SK-N-SH treated with all-trans-retinoic acid at 6 μM for 48 hours (cell line): ENCODE measurements around the gene TSHZ2.

Source experiments
- ATAC-seq: fragments of 200-7000 bp; cut with Tn5 transposase; 3 replicates; pipeline ENCODE4 v1.9.1; 2020; ENCODE audit warnings: mild to moderate bottlenecking, moderate library complexity
- ARNTL ChIP-seq: fragments of 450-650 bp; formaldehyde crosslinking; IDR thresholded peaks from 2 replicates; pipeline ENCODE4 v1.5.0; 2020; ENCODE audit warnings: low read depth, mild to moderate bottlenecking, moderate library complexity, borderline replicate concordance
- CREB5 ChIP-seq: fragments of 250-450 bp; sonication (Bioruptor Pico); IDR thresholded peaks from 2 replicates; pipeline ENCODE4 v1.5.1; 2020; ENCODE audit warnings: low read depth, mild to moderate bottlenecking, moderate library complexity
- CSDC2 ChIP-seq: fragments of 250-450 bp; sonication (Bioruptor Pico); IDR thresholded peaks from 2 replicates; pipeline ENCODE4 v1.5.0; 2020; ENCODE audit warnings: mild to moderate bottlenecking, moderate library complexity
- ESRRG ChIP-seq: fragments of 250-450 bp; sonication (Bioruptor Pico); IDR thresholded peaks from 2 replicates; pipeline ENCODE4 v1.6.1; 2021; ENCODE audit warnings: mild to moderate bottlenecking
- GLIS3 ChIP-seq: fragments of 250-450 bp; sonication (Bioruptor Pico); IDR thresholded peaks from 2 replicates; pipeline ENCODE4 v1.5.0; 2020; ENCODE audit warnings: mild to moderate bottlenecking, moderate library complexity
- OSR1 ChIP-seq: fragments of 250-450 bp; sonication (Bioruptor Pico); IDR thresholded peaks from 2 replicates; pipeline ENCODE4 v1.8.0; 2022; ENCODE audit warnings: moderate library complexity, mild to moderate bottlenecking, inconsistent platforms
- PATZ1 ChIP-seq: fragments of 250-450 bp; sonication (Bioruptor Pico); IDR thresholded peaks from 2 replicates; pipeline ENCODE4 v1.8.0; 2020; ENCODE audit warnings: mild to moderate bottlenecking, moderate library complexity, borderline replicate concordance
- POU6F1 ChIP-seq: fragments of 250-450 bp; sonication (Bioruptor Pico); IDR thresholded peaks from 2 replicates; pipeline ENCODE4 v1.8.0; 2021; ENCODE audit warnings: low read depth, mild to moderate bottlenecking, moderate library complexity, borderline replicate concordance
- PPARA ChIP-seq: fragments of 250-450 bp; sonication (Bioruptor Pico); IDR thresholded peaks from 2 replicates; pipeline ENCODE4 v1.5.0; 2020; ENCODE audit warnings: mild to moderate bottlenecking, borderline replicate concordance
- RARB ChIP-seq: fragments of 250-450 bp; sonication (Bioruptor Pico); IDR thresholded peaks from 2 replicates; pipeline ENCODE4 v1.8.0; 2021; ENCODE audit warnings: mild to moderate bottlenecking, moderate library complexity
- SNAI2 ChIP-seq: fragments of 250-450 bp; sonication (Bioruptor Pico); IDR thresholded peaks from 2 replicates; pipeline ENCODE4 v1.5.0; 2020; ENCODE audit warnings: mild to moderate bottlenecking, moderate library complexity
- TCF4 ChIP-seq: fragments of 250-450 bp; sonication (Bioruptor Pico); IDR thresholded peaks from 2 replicates; pipeline ENCODE4 v1.8.0; 2021; ENCODE audit warnings: mild to moderate bottlenecking, moderate library complexity, borderline replicate concordance
- TOX ChIP-seq: fragments of 250-450 bp; sonication (Bioruptor Pico); IDR thresholded peaks from 2 replicates; pipeline ENCODE4 v1.8.0; 2021; ENCODE audit warnings: mild to moderate bottlenecking, moderate library complexity, borderline replicate concordance
- TSHZ2 ChIP-seq: fragments of 250-450 bp; sonication (Bioruptor Pico); IDR thresholded peaks from 2 replicates; pipeline ENCODE4 v1.5.0; 2020; ENCODE audit warnings: mild to moderate bottlenecking, moderate library complexity
- ZC3H10 ChIP-seq: fragments of 250-450 bp; sonication (Bioruptor Pico); IDR thresholded peaks from 2 replicates; pipeline ENCODE4 v1.5.1; 2021; ENCODE audit warnings: mild to moderate bottlenecking, moderate library complexity
- ZFP30 ChIP-seq: fragments of 450-650 bp; formaldehyde crosslinking; IDR thresholded peaks from 2 replicates; pipeline ENCODE4 v1.5.0; 2022; ENCODE audit warnings: mild to moderate bottlenecking, moderate library complexity
- ZNF565 ChIP-seq: fragments of 450-650 bp; formaldehyde crosslinking; conservative IDR thresholded peaks from 2 replicates; pipeline ENCODE4 v1.5.0; 2020; ENCODE audit warnings: low read depth, mild to moderate bottlenecking, moderate library complexity
- ZNF70 ChIP-seq: fragments of 450-650 bp; formaldehyde crosslinking; IDR thresholded peaks from 2 replicates; pipeline ENCODE4 v1.5.0; 2020; ENCODE audit warnings: mild to moderate bottlenecking, moderate library complexity
- ZNF8 ChIP-seq: fragments of 450-650 bp; formaldehyde crosslinking; IDR thresholded peaks from 2 replicates; pipeline ENCODE4 v1.5.0; 2020; ENCODE audit warnings: mild to moderate bottlenecking, moderate library complexity
- TF ChIP-seq, protein P1 (sequence below): fragments of 250-450 bp; sonication (Bioruptor Pico); IDR thresholded peaks from 2 replicates; pipeline ENCODE4 v1.5.1; 2021; ENCODE audit warnings: mild to moderate bottlenecking, moderate library complexity

Gene TSHZ2

DNA sequence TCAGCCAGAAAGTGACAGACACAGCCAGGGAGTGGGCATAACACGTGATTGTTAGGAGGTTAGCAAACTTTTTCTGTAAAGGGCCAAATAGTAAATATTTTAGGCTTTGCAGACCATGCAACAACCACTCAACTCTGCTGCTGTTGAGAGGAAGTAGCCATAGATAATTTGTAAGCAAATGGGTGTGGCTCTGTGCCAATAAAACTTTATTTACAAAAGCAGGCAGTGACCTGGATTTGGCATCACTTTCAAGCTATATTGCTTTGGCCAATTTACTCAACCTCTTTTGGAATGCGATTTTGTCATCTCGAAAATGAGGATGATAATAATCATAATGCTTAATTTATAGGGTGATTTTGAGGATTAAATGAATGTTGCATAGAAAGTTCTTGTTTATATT is 152.6 kb downstream of the TSHZ2 start:
- TF ChIP-seq RARB, result no peak
- TF ChIP-seq SNAI2 (CRISPR knock-in tag), result no peak
- no peak for TF ChIP-seq ZNF8 (CRISPR knock-in tag)
- TF ChIP-seq ZNF70, result no peak
- TF ChIP-seq ZC3H10 (CRISPR knock-in tag), result no peak
- TF ChIP-seq CSDC2 (CRISPR knock-in tag), result no peak
- no peak for TF ChIP-seq PPARA (CRISPR knock-in tag)
- no peak for TF ChIP-seq TSHZ2 (CRISPR knock-in tag)
- no peak for TF ChIP-seq PATZ1
- TF ChIP-seq CREB5 (CRISPR knock-in tag), result no peak
- no peak for TF ChIP-seq TCF4

GRCh38 chr20:53126185-53126584 is 154.0 kb downstream of the TSHZ2 start:
- ATAC-seq, result no peak

More for the DNA sequence above, 152.6 kb downstream of the TSHZ2 start:
- no peak for ATAC-seq

DNA sequence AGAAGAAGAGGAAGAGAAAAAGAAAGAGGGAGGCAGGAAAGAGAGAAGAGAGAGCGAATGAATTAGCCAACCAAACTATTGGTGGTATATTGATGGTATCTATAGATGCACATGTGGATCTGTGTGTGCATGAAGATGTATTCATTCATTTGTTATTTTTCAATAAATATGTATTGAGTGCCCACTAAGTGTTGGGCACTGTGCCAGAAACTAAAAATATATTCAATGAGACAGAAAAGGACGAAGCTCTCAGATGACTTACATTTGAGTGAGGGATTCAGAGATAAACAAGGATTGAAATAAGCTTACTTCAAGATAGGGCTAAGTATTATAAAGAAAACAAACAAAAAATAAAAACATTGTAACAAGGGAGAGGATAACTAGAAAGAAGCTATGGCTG is 154.9 kb downstream of the TSHZ2 start:
- ATAC-seq, result no peak
- TF ChIP-seq ZFP30 (no peak), OSR1 (no peak), SNAI2 (CRISPR knock-in tag) (no peak), TOX (CRISPR knock-in tag) (no peak), POU6F1 (CRISPR knock-in tag) (no peak)

More at GRCh38 chr20:53126185-53126584, 154.0 kb downstream of the TSHZ2 start:
- no peak for TF ChIP-seq POU6F1 (CRISPR knock-in tag)
- no peak for TF ChIP-seq ESRRG (CRISPR knock-in tag)
- no peak for TF ChIP-seq ZNF565 (CRISPR knock-in tag)
- no peak for TF ChIP-seq GLIS3 (CRISPR knock-in tag)
- no peak for TF ChIP-seq TCF4
- no peak for TF ChIP-seq CREB5 (CRISPR knock-in tag)
- no peak for TF ChIP-seq ARNTL (CRISPR knock-in tag)

DNA sequence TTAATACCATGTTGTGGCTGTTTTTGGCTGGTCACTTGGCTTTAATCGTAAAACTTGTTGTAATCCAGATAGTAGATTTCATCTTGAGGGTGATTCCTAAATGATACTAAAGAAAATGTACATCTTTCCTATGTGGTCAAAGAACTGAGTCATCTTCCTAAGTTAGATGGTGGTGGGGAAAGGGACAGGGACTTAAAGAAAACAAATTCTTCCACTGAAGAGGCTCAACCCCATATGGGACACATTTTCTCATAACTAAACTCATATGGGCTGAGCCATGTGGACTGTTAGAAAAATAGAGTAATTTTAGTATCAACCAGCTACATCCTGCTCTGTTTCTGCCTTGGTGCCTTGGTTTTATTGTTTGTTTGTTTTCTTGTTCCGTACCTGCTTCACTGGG is 155.8 kb downstream of the TSHZ2 start:
- ATAC-seq, result no peak
- TF ChIP-seq ZC3H10 (CRISPR knock-in tag) (no peak), SNAI2 (CRISPR knock-in tag) (no peak), RARB (no peak), PATZ1 (no peak), CSDC2 (CRISPR knock-in tag) (no peak), ZFP30 (no peak), TCF4 (no peak), POU6F1 (CRISPR knock-in tag) (no peak)
- TF ChIP-seq, protein P1, sequence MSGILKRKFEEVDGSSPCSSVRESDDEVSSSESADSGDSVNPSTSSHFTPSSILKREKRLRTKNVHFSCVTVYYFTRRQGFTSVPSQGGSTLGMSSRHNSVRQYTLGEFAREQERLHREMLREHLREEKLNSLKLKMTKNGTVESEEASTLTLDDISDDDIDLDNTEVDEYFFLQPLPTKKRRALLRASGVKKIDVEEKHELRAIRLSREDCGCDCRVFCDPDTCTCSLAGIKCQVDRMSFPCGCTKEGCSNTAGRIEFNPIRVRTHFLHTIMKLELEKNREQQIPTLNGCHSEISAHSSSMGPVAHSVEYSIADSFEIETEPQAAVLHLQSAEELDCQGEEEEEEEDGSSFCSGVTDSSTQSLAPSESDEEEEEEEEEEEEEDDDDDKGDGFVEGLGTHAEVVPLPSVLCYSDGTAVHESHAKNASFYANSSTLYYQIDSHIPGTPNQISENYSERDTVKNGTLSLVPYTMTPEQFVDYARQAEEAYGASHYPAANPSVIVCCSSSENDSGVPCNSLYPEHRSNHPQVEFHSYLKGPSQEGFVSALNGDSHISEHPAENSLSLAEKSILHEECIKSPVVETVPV (CRISPR knock-in tag), result no peak
